ENCODE measurements around the gene ARID5B.

The ARID5B gene

GRCh38 chr10:62081341-62082270 is 180.1 kb downstream of the ARID5B start:
- DNase-seq = no peak

- DNase-seq = no peak
Measured at GRCh38 chr10:62082271-62082656, 180.8 kb downstream of the ARID5B start.

GRCh38 chr10:62082729-62083411 is 181.4 kb downstream of the ARID5B start:
- DNase-seq = peak; percentile 22 to 69

- peak; percentile 48 to 65 for DNase-seq
Measured at GRCh38 chr10:62083412-62084267, 182.1 kb downstream of the ARID5B start.

- DNase-seq = no peak
Measured at GRCh38 chr10:62084451-62084850, 183.0 kb downstream of the ARID5B start.

GRCh38 chr10:62085404-62085803 is 183.9 kb downstream of the ARID5B start:
- no peak for DNase-seq

- DNase-seq = no peak
Measured at GRCh38 chr10:62085821-62086220, 184.3 kb downstream of the ARID5B start.

- DNase-seq = no peak
Measured at GRCh38 chr10:62087329-62087728, 185.8 kb downstream of the ARID5B start.

GRCh38 chr10:62088786-62089185 is 187.3 kb downstream of the ARID5B start:
- no peak for DNase-seq

- no peak for DNase-seq
Measured at GRCh38 chr10:62092301-62093030, 191.0 kb downstream of the ARID5B start.

GRCh38 chr10:62093863-62094291 is 192.4 kb downstream of the ARID5B start:
- no peak for DNase-seq

- no peak for DNase-seq
Measured at GRCh38 chr10:62095181-62096122, 194.0 kb downstream of the ARID5B start.

GRCh38 chr10:62096256-62096933 is 194.9 kb downstream of the ARID5B start:
- DNase-seq = no peak

- DNase-seq = no peak
Measured at GRCh38 chr10:62098278-62099121, 197.0 kb downstream of the ARID5B start.

GRCh38 chr10:62099299-62099698 is 197.8 kb downstream of the ARID5B start:
- DNase-seq = no peak

- DNase-seq = no peak
Measured at GRCh38 chr10:62103857-62104256, 202.4 kb downstream of the ARID5B start.

- no peak for DNase-seq
Measured at GRCh38 chr10:62106929-62107519, 205.5 kb downstream of the ARID5B start.

GRCh38 chr10:62108759-62109586 is 207.5 kb downstream of the ARID5B start:
- DNase-seq = peak in 1 of 2 donors; percentile 12
